OCI-LY1 (cell line): ENCODE results near the gene CDK5R2.

Experiments used
- H2AFZ ChIP-seq: fragments of 200-600 bp; sonication (generic), shearing (Covaris generic); 2 replicates; pipeline ENCODE4 v1.6.0; 2014; ENCODE audit warnings: antibody characterized with exemption, mild to moderate bottlenecking, low read length
- H3F3A ChIP-seq: fragments of 200-600 bp; sonication (generic), shearing (Covaris generic); 2 replicates; pipeline ENCODE4 v1.6.0; 2014; ENCODE audit warnings: mild to moderate bottlenecking, antibody characterized with exemption, low read length, moderate library complexity; ENCODE audit not compliant: insufficient read depth
- H3K27ac ChIP-seq: fragments of 200-600 bp; sonication (generic); 2 replicates; pipeline ENCODE4 v1.5.1; 2014; ENCODE audit warnings: low read length, mixed run types, mild to moderate bottlenecking, low read depth; ENCODE audit not compliant: poor library complexity, severe bottlenecking
- H3K27me3 ChIP-seq: fragments of 200-600 bp; sonication (generic); 2 replicates; pipeline ENCODE4 v1.6.0; 2014; ENCODE audit warnings: antibody characterized with exemption, mild to moderate bottlenecking, low read length, moderate library complexity; ENCODE audit not compliant: insufficient read depth
- H3K36me3 ChIP-seq: fragments of 200-600 bp; sonication (generic); 2 replicates; pipeline ENCODE4 v1.6.1; 2014; ENCODE audit warnings: mild to moderate bottlenecking, antibody characterized with exemption, low read length, moderate library complexity, mixed read lengths; ENCODE audit not compliant: insufficient read depth
- H3K4me1 ChIP-seq: fragments of 200-600 bp; sonication (generic); 2 replicates; pipeline ENCODE4 v1.5.1; 2014; ENCODE audit warnings: mild to moderate bottlenecking, low read length, moderate library complexity; ENCODE audit not compliant: insufficient read depth, severe bottlenecking
- H3K4me2 ChIP-seq: fragments of 200-600 bp; sonication (generic), shearing (Covaris generic); 2 replicates; pipeline ENCODE4 v1.6.1; 2014; ENCODE audit warnings: low read length
- H3K4me3 ChIP-seq: fragments of 200-600 bp; sonication (generic); 2 replicates; pipeline ENCODE4 v1.5.1; 2014; ENCODE audit warnings: low read length, low read depth, mild to moderate bottlenecking, mixed read lengths; ENCODE audit not compliant: poor library complexity, severe bottlenecking
- H3K79me2 ChIP-seq: fragments of 200-600 bp; shearing (Covaris generic); 2 replicates; pipeline ENCODE4 v1.6.1; 2016; ENCODE audit warnings: mixed run types, low read length, mixed read lengths; ENCODE audit not compliant: insufficient read depth
- H3K9ac ChIP-seq: fragments of 200-600 bp; sonication (generic), shearing (Covaris generic); 2 replicates; pipeline ENCODE4 v1.6.1; 2014; ENCODE audit warnings: mild to moderate bottlenecking, low read length, mixed read lengths
- H3K9me2 ChIP-seq: fragments of 200-600 bp; sonication (generic), shearing (Covaris generic); 2 replicates; pipeline ENCODE4 v1.6.1; 2014; ENCODE audit warnings: low read depth, mild to moderate bottlenecking, low read length, mixed read lengths
- H3K9me3 ChIP-seq: fragments of 200-600 bp; shearing (Covaris generic); 2 replicates; pipeline ENCODE4 v1.6.1; 2014; ENCODE audit warnings: low read length, mixed read lengths
- H4K20me1 ChIP-seq: fragments of 200-600 bp; sonication (generic), shearing (Covaris generic); 2 replicates; pipeline ENCODE4 v1.6.0; 2016; ENCODE audit warnings: mild to moderate bottlenecking, low read length; ENCODE audit not compliant: insufficient read depth
- CTCF ChIP-seq: fragments of 200-600 bp; sonication (generic), shearing (Covaris generic); IDR thresholded peaks from 2 replicates; pipeline ENCODE4 v1.5.1; 2017; ENCODE audit warnings: mild to moderate bottlenecking, antibody characterized with exemption, low read length, moderate library complexity, mixed read lengths
- EZH2 ChIP-seq: fragments of 200-600 bp; sonication (generic), shearing (Covaris generic); IDR thresholded peaks from 2 replicates; pipeline ENCODE4 v1.8.0; 2017; ENCODE audit warnings: borderline replicate concordance, mixed run types, mild to moderate bottlenecking, antibody characterized with exemption, low read length, moderate library complexity, mixed read lengths

Gene CDK5R2

GRCh38 chr2:218946621-218947020 is 12.8 kb upstream of the CDK5R2 start:
- H3K4me3 ChIP-seq, result no peak overlapping the region
- no peak overlapping the region for H3K27ac ChIP-seq
- H3F3A ChIP-seq, result no peaks in the 10 kb centered on the region
- H2AFZ ChIP-seq, result no peak overlapping the region
- H3K4me1 ChIP-seq, result no peaks in the 10 kb centered on the region
- H3K4me2 ChIP-seq, result no peak overlapping the region
- no peaks in the 10 kb centered on the region for H3K79me2 ChIP-seq
- no peaks in the 10 kb centered on the region for H3K9me2 ChIP-seq
- no peaks in the 10 kb centered on the region for H3K36me3 ChIP-seq
- no peak overlapping the region for H3K9ac ChIP-seq
- TF ChIP-seq EZH2 (no peak), CTCF (no peak)
- H4K20me1 ChIP-seq, result no peaks in the 10 kb centered on the region
- H3K9me3 ChIP-seq, result no peaks in the 10 kb centered on the region
- H3K27me3 ChIP-seq, result 0 out of 2 replicates have a peak, but pooled peaks cover 4% of the 10 kb centered on the region

GRCh38 chr2:218952160-218952559 is 7.3 kb upstream of the CDK5R2 start:
- Histone ChIP-seq H3K4me3 (no peak overlapping the region), H3K4me2 (no peak overlapping the region), H3K9ac (no peak overlapping the region), H2AFZ (no peak overlapping the region), H3K9me3 (no peaks in the 10 kb centered on the region), H3K4me1 (no peaks in the 10 kb centered on the region), H4K20me1 (no peaks in the 10 kb centered on the region), H3K27ac (no peak overlapping the region), H3F3A (no peaks in the 10 kb centered on the region), H3K9me2 (no peaks in the 10 kb centered on the region), H3K79me2 (no peaks in the 10 kb centered on the region), H3K36me3 (no peaks in the 10 kb centered on the region), H3K27me3 (peaks cover 5% of the 10 kb centered on the region; the same call in 1 of the 2 replicates)
- no peak for TF ChIP-seq CTCF
- no peak for TF ChIP-seq EZH2

GRCh38 chr2:218953366-218953954 is 6.0 kb upstream of the CDK5R2 start:
- no peak overlapping the region for H2AFZ ChIP-seq
- H3K4me1 ChIP-seq, result no peaks in the 10 kb centered on the region
- no peaks in the 10 kb centered on the region for H4K20me1 ChIP-seq
- no peaks in the 10 kb centered on the region for H3K79me2 ChIP-seq
- no peak overlapping the region for H3K4me3 ChIP-seq
- TF ChIP-seq CTCF (no peak), EZH2 (no peak)
- no peak overlapping the region for H3K4me2 ChIP-seq
- H3K9me2 ChIP-seq, result no peaks in the 10 kb centered on the region
- peaks cover 5% of the 10 kb centered on the region; the same call in 1 of the 2 replicates for H3K27me3 ChIP-seq
- no peak overlapping the region for H3K27ac ChIP-seq
- no peaks in the 10 kb centered on the region for H3K36me3 ChIP-seq
- no peaks in the 10 kb centered on the region for H3K9me3 ChIP-seq
- no peaks in the 10 kb centered on the region for H3F3A ChIP-seq
- no peak overlapping the region for H3K9ac ChIP-seq
